ENCODE measurements around the gene MDH1B.

Gene MDH1B

GRCh38 chr2:206708286-206708685 is 56.8 kb downstream of the MDH1B start:
- TF ChIP-seq TAF1 (IDR thresholded peaks at IDR 0.05; ENCODE audit: borderline replicate concordance, insufficient read depth, low read length): no peak
- no peak for TF ChIP-seq SIN3A (IDR thresholded peaks at IDR 0.05; ENCODE audit: borderline replicate concordance, insufficient read depth, low read length)
- TF ChIP-seq REST (IDR thresholded peaks at IDR 0.05; ENCODE audit: insufficient read depth in 1 of 2, low read depth in 2 of 2, low read length in 2 of 2): no peak
- TF ChIP-seq FOXP2 (optimal IDR thresholded peaks at IDR 0.05; ENCODE audit: borderline replicate concordance, extremely low read depth, extremely low read length, insufficient read depth): no peak
- no peak for TF ChIP-seq POLR2AphosphoS5 (IDR thresholded peaks at IDR 0.05; ENCODE audit: low read depth, low read length)

GRCh38 chr2:206707164-206707701 is 57.9 kb downstream of the MDH1B start:
- TF ChIP-seq TAF1 (IDR thresholded peaks at IDR 0.05; ENCODE audit: borderline replicate concordance, insufficient read depth, low read length) (no peak), REST (IDR thresholded peaks at IDR 0.05; ENCODE audit: insufficient read depth in 1 of 2, low read depth in 2 of 2, low read length in 2 of 2) (no peak), POLR2AphosphoS5 (IDR thresholded peaks at IDR 0.05; ENCODE audit: low read depth, low read length) (no peak), SIN3A (IDR thresholded peaks at IDR 0.05; ENCODE audit: borderline replicate concordance, insufficient read depth, low read length) (no peak)

GRCh38 chr2:206701952-206702605 is 63.0 kb downstream of the MDH1B start:
- TF ChIP-seq FOXP2 (optimal IDR thresholded peaks at IDR 0.05; ENCODE audit: borderline replicate concordance, extremely low read depth, extremely low read length, insufficient read depth): no peak
- TF ChIP-seq REST (IDR thresholded peaks at IDR 0.05; ENCODE audit: insufficient read depth in 1 of 2, low read depth in 2 of 2, low read length in 2 of 2): no peak
- TF ChIP-seq POLR2AphosphoS5 (IDR thresholded peaks at IDR 0.05; ENCODE audit: low read depth, low read length): no peak
- TF ChIP-seq SIN3A (IDR thresholded peaks at IDR 0.05; ENCODE audit: borderline replicate concordance, insufficient read depth, low read length): no peak
- TF ChIP-seq TAF1 (IDR thresholded peaks at IDR 0.05; ENCODE audit: borderline replicate concordance, insufficient read depth, low read length): no peak

- TF ChIP-seq POLR2AphosphoS5 (IDR thresholded peaks at IDR 0.05; ENCODE audit: low read depth, low read length) (no peak), TAF1 (IDR thresholded peaks at IDR 0.05; ENCODE audit: borderline replicate concordance, insufficient read depth, low read length) (no peak), FOXP2 (optimal IDR thresholded peaks at IDR 0.05; ENCODE audit: borderline replicate concordance, extremely low read depth, extremely low read length, insufficient read depth) (no peak), REST (IDR thresholded peaks at IDR 0.05; ENCODE audit: insufficient read depth in 1 of 2, low read depth in 2 of 2, low read length in 2 of 2) (no peak), SIN3A (IDR thresholded peaks at IDR 0.05; ENCODE audit: borderline replicate concordance, insufficient read depth, low read length) (no peak)
Measured at GRCh38 chr2:206700156-206700555, 65.0 kb downstream of the MDH1B start.
